Measurements from ENCODE around the gene SUGCT.
"Not testable (repeated sequence)": the region's sequence is repeated elsewhere in the genome, so short reads cannot be mapped to it uniquely, and the experiment has no call there.

SUGCT gene

DNA sequence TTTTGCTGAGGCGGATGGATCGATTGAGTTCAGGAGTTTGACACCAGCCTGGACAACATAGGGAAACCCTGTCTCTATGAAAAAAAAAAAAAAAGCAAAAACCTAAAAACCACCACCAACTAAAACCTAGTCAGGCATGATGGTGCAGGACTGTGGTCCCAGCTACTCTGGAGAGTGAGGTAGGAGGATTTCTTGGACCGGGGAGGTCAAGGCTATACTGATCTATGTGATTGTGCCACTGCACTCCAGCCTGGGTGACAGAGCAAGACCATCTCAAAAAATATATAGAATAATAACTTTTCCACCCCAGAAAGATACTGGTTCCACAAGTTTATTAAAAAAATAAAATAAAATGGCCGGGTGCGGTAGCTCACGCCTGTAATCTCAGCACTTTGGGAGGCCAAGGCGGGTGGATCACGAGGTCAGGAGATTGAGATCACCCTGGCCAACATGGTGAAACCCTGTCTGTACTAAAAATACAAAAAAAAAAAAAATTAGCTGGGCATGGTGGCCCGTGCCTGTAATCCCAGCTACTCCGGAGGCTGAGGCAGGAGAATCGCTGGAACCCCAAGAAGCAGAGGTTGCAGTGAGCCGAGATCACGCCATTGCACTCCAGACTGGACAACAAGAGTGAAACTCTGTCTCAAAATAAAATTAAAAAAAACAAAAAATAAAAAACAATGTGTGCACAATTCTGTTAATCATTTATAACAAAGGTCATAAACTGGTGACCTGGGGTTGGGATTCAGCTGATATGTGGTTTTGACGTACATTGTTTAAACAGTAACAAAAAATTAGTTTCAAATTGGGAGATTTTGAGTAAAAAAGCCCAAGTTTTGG, 12.5 kb upstream of the SUGCT start:
- H3K27ac Mint-ChIP-seq, H3K27me3 Mint-ChIP-seq, H3K36me3 Mint-ChIP-seq, H3K9me3 Mint-ChIP-seq, ATAC-seq, H3K4me3 Mint-ChIP-seq, H3K4me1 Mint-ChIP-seq: not testable (repeated sequence)

DNA sequence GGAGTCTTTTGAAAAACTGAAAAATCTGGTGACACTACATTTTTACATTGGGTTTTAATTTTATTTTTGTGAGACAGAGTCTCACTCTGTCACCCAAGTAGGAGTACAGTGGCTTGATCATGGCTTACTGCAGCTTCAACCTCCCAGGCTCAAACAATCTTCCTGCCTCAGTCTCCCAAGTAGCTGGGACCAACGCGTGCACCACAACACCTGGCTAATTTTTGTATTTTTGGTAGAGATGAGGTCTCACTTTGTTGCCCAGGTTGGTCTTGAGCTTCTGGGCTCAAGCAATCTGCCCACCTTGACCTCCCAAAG, 11.9 kb upstream of the SUGCT start:
- Mint-ChIP-seq H3K4me3 (no peak overlapping the region), H3K9me3 (no peaks in the 10 kb centered on the region), H3K27ac (no peak overlapping the region), H3K27me3 (no peaks in the 10 kb centered on the region), H3K4me1 (peaks cover 4% of the 10 kb centered on the region), H3K36me3 (peaks cover 5% of the 10 kb centered on the region)
- ATAC-seq = no peak

DNA sequence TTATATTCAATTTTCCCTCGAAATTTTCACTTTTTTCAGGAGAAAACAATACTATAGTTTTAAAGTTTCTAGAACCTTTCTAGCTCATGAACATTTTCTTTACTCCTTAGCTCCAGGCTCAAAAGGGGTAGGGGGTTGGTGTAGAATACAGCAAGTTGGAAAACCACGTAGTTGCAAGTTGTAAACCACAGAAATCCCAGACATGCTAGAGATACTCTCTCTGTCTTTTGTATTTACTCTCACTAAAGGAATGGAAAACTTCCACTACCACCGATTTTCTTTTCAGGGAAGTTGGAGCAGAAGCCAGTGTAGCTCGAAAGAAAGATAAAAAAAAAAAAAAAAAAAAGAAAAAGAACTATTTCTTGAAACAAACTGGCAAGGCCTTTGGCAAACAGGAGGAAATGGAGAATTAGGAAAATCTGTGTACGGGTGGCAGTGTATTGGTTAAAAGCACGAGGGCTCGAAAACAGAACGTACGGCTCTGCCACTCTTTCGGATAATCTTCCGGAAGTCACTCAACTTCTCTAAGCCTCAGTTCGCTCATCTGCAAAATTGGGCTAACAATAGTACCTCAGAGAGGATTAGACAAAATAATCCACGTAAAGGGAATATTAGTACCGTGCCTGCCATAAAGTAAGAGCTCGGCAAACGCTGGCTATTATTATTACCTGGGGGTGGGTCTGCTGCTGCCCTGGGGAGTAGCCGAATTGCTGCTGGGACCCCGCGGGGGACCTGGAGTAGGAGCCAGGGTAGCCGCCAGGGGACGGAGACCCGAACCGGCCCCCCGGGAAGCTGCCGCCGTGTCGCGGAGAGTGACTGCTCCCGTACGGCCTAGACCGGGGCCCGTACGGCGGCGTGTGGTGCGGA, 1.0 kb upstream of the SUGCT start:
- peak overlapping the region; percentile 95 for H3K4me3 Mint-ChIP-seq
- peak overlapping the region; percentile 94 for H3K27ac Mint-ChIP-seq
- peaks cover 40% of the 10 kb centered on the region for H3K4me1 Mint-ChIP-seq
- H3K9me3 Mint-ChIP-seq = no peaks in the 10 kb centered on the region
- ATAC-seq = peak; percentile 1
- H3K27me3 Mint-ChIP-seq = no peaks in the 10 kb centered on the region
- H3K36me3 Mint-ChIP-seq = no peaks in the 10 kb centered on the region

DNA sequence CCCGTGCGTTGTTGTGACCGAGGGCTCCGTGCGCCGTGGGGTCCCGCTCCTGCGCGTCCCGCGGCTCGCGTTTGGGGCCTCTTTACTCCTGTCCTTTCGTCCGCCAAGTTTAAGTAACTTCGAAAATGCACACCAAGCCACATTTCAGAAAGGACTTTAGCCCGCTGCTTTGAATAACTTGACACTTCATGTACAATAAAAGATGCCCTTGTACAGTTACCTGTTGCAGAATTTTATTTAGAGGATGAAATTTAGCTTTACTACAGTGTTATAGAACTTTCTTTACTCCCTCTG, 459 bp downstream of the SUGCT start:
- Mint-ChIP-seq H3K9me3 (no peaks in the 10 kb centered on the region), H3K27me3 (no peaks in the 10 kb centered on the region), H3K36me3 (no peaks in the 10 kb centered on the region), H3K4me3 (peak overlapping the region; percentile 95), H3K27ac (peak overlapping the region; percentile 94), H3K4me1 (peaks cover 31% of the 10 kb centered on the region)
- ATAC-seq = no peak

DNA sequence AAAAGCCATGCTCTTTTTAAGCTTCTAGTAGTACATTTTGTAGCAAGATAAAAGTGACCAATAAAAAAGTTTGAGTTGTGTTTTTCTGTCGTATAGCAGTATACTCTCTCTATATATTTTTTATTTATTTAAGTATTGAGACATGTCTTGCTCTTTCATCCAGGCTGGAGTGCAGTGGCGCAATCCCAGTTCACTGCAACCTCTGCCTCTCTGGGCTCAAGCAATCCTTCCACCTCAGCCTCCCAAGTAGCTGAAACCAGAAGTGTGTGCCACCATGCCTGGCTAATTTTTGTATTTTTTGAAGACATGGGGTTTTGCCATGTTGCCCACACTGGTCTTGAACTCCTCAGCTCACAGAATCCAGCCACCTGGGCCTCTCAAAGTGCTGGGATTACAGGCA, 2.8 kb downstream of the SUGCT start:
- H3K9me3 Mint-ChIP-seq = no peaks in the 10 kb centered on the region
- no peaks in the 10 kb centered on the region for H3K27me3 Mint-ChIP-seq
- H3K36me3 Mint-ChIP-seq = no peaks in the 10 kb centered on the region
- ATAC-seq = no peak
- no peak overlapping the region for H3K27ac Mint-ChIP-seq
- no peak overlapping the region for H3K4me3 Mint-ChIP-seq
- peaks cover 17% of the 10 kb centered on the region for H3K4me1 Mint-ChIP-seq

DNA sequence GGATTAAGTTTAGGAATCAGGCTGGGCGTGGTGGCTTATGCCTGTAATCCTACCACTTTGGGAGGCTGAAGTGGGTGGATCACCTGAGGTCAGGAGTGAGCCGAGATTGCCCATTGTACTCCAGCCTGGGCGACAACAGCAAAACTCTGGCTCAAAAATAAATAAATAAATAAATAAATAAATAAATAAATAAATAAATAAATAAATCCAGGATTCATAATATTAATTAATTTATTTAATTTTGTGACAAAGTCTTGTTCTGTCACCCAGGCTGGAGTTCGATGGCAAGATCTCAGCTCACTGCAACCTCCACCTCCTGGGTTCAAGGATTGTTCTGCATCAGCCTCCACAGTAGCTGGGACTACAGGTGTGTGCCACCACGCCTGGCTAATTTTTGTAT, 4.2 kb downstream of the SUGCT start:
- Mint-ChIP-seq H3K27me3 (no peaks in the 10 kb centered on the region), H3K4me3 (no peak overlapping the region), H3K4me1 (peaks cover 7% of the 10 kb centered on the region), H3K36me3 (no peaks in the 10 kb centered on the region), H3K9me3 (no peaks in the 10 kb centered on the region), H3K27ac (no peak overlapping the region)
- no peak for ATAC-seq

DNA sequence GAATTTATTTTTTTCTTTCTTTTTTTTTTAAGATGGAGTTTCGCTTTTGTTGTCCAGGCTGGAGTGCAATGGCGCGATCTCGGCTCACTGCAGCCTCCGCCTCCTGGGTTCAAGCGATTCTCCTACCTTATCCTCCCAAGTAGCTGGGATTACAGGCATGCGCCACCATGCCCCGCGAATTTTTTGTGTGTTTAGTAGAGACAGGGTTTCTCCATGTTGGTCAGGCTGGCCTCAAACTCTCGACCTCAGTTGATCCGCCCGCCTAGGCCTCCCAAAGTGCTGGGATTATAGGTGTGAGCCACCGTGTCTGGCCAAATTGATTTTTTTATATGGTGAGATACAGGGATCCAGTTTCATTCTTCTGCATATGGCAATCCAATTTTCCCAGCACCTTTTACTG, 5.1 kb downstream of the SUGCT start:
- H3K4me1 Mint-ChIP-seq, ATAC-seq, H3K27me3 Mint-ChIP-seq, H3K4me3 Mint-ChIP-seq, H3K9me3 Mint-ChIP-seq, H3K36me3 Mint-ChIP-seq, H3K27ac Mint-ChIP-seq: not testable (repeated sequence)

DNA sequence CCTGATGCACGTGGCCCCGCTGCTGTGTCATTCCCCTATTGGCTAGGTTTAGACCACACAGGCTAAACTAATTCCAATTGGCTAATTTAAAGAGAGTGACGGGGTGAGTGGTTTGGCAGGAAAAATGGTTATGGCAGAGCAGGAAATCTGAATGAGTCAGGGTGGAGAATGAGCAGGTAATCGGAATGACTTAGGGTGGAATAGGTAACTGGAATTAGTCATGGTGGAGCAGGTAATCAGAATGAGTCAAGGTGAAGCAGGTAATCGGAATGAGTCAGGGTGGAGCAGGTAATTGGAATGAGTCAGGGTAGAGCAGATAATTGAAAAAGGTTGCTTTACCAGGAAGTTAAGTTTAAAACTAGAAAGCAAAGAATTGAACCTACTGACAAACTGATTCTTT, 7.1 kb downstream of the SUGCT start:
- not testable (repeated sequence) for ATAC-seq, H3K4me1 Mint-ChIP-seq, H3K27me3 Mint-ChIP-seq, H3K9me3 Mint-ChIP-seq, H3K36me3 Mint-ChIP-seq, H3K27ac Mint-ChIP-seq, H3K4me3 Mint-ChIP-seq

DNA sequence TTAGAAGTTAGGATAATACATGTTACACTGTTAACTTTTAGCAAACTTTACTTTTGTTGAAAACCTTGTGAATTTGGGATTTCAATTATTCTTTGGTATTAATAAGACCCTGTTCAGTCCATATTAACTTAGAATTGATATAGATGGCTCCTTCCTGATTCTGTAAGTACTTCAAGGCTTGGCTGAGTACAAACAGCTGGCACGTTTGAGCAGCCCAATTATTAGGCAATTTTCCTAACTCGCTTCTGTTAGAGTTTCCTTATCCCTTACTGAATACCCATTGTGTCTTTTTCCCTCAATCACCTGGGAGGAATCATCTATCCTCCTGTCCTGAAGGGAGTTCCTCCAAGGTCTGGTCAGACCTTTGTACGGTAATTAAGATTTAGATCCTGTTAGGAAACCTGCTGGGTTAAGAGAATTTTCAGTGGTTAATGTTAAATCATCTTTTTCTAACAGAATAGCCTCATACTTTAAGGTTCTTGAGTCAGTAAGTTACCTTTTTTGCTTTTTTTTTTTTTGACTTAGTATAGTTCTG, 10.9 kb downstream of the SUGCT start:
- peaks cover 10% of the 10 kb centered on the region for H3K27me3 Mint-ChIP-seq
- H3K36me3 Mint-ChIP-seq, H3K9me3 Mint-ChIP-seq, ATAC-seq, H3K27ac Mint-ChIP-seq, H3K4me3 Mint-ChIP-seq, H3K4me1 Mint-ChIP-seq: not testable (repeated sequence)

DNA sequence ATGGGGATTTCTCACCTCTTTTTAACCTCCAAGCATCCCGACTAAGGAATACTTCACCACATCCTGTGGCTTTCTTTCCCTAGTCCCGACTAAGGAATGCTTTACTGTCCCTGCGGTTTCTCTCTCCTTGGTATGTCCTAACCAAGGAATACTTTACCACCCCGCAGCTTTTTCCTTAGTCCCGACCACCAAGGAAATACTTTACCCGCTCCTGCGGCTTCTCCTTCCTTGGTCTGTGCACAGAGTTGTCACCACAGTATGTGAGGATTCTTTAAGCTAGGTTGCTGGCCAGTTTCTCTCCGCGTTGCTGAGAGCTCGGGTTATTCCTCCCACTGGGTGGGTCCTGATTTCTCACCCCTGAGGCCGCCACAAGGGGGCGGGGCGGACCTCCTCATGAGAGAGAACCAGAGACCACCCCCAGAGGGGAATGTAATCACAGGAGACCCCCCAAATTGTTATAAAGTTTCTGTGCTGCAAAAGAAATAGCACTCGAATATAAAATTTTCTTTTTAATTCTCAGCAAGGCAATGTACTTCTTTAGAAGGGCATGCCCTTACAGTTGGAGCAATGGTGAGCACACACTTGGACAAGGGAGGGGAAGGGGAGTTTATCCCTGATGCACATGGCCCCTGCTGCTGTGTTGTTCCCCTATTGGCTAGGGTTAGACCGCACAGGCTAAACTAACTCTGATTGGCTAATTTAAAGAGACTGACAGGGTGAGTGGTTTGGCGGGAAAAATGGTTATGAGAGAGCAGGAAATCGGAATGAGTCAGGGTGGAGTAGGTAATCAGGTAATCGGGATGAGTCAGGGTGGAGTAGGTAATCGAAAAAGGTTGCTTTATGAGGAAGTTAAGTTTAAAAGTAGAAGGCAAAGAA, 12.8 kb downstream of the SUGCT start:
- H3K27me3 Mint-ChIP-seq = peaks cover 10% of the 10 kb centered on the region
- peaks cover 6% of the 10 kb centered on the region for H3K36me3 Mint-ChIP-seq
- H3K27ac Mint-ChIP-seq = no peak overlapping the region
- no peak overlapping the region for H3K4me3 Mint-ChIP-seq
- peaks cover 4% of the 10 kb centered on the region for H3K9me3 Mint-ChIP-seq
- no peak for ATAC-seq
- H3K4me1 Mint-ChIP-seq = no peaks in the 10 kb centered on the region

DNA sequence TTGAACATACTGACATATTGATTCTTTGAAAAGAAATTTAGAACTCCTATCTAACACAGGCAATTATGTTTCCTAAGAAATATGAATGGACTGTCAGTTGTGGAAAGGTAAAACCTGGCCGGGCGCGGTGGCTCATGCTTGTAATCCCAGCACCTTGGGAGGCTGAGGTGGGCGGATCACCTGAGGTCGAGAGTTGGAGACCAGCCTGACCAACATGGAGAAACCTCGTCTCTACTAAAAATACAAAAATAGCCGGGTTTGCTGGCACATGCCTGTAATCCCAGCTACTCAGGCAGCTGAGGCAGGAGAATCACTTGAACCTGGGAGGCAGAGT, 13.4 kb downstream of the SUGCT start:
- H3K27ac Mint-ChIP-seq, H3K4me1 Mint-ChIP-seq, H3K9me3 Mint-ChIP-seq, H3K36me3 Mint-ChIP-seq, ATAC-seq, H3K4me3 Mint-ChIP-seq: not testable (repeated sequence)
- peaks cover 10% of the 10 kb centered on the region for H3K27me3 Mint-ChIP-seq

DNA sequence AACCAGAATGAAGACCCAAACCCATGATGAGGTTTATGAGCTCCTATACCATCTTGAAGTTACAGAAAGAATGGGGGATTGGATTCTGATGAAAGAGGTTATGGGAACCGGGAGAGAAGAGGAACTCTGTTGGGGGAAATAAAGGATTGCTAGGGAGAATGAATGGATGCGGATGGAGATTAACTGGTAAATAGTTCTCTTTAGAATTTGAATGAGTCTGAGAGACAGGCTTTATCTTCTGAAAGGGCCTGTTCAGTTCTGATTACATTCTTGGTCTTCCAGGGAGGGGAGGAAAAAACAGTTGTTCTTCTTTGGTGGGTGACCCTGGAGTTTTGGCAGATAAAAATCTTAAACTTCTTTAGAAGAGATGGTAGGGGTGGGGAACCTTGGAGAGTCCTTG, 13.9 kb downstream of the SUGCT start:
- Mint-ChIP-seq H3K27ac (no peak overlapping the region), H3K36me3 (peaks cover 6% of the 10 kb centered on the region), H3K27me3 (peaks cover 10% of the 10 kb centered on the region), H3K4me1 (no peaks in the 10 kb centered on the region), H3K4me3 (no peak overlapping the region), H3K9me3 (peaks cover 4% of the 10 kb centered on the region)
- no peak for ATAC-seq

DNA sequence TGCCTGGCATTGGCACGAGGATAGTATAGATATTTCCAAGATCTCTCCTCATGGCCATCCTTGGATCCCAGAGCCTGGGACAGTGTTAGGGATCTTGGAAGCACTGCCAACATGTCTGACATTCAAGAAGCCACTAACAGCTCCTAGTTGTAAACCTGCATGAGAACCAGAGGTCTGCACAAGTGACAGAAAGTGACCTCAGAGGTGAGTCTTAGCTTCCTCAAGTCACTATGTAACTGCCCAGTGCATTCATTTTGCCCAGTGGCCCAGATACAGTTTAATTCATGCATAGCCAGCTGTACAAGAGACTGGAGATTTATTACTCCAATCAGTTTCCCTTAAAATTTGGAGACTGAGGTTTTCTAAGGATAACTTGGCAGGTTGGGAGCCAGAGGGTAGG, 16.7 kb downstream of the SUGCT start:
- peaks cover 4% of the 10 kb centered on the region for H3K9me3 Mint-ChIP-seq
- no peak overlapping the region for H3K27ac Mint-ChIP-seq
- H3K4me1 Mint-ChIP-seq = no peaks in the 10 kb centered on the region
- peaks cover 6% of the 10 kb centered on the region for H3K36me3 Mint-ChIP-seq
- H3K27me3 Mint-ChIP-seq = peaks cover 9% of the 10 kb centered on the region
- no peak overlapping the region for H3K4me3 Mint-ChIP-seq
- no peak for ATAC-seq

DNA sequence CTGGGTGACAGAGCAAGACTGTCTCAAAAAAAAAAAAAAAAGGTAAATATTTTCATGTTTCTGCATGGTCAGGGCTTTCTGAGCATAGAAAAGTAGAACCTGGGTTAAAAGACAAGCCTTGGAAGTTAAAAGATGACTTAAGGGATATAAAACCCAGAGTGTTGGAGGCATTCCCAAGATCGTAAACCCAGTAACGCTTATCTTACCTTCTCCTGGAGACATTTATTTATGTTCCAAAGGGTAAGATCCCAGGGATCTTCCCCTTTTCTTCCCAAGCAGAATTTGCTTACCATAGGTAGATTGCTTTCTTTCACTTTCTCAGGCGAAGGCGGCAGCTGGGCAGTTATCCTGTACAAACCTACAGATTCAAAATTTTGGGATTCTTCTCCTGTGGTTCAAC, 22.2 kb downstream of the SUGCT start:
- Mint-ChIP-seq H3K27ac (no peak overlapping the region), H3K36me3 (no peaks in the 10 kb centered on the region), H3K27me3 (no peaks in the 10 kb centered on the region), H3K4me1 (no peaks in the 10 kb centered on the region), H3K9me3 (no peaks in the 10 kb centered on the region), H3K4me3 (no peak overlapping the region)
- no peak for ATAC-seq

DNA sequence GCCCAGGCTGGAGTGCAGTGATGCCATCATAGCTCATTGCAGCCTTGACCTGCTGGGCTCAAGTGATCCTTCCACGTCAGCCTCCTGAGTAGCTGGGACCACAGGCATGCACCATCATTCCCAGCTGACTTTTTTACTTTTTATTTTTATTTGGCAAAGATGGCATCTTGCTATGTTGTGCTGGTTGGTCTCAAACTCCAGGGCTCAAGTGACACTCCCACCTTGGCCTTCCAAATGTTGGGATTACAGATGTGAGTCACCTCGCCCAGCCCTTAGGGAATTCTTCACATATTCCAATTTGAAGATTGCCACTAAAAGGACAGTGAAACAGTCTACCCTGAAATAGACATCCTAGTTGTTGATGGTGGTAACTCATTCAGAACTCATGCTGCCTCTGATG, 27.7 kb downstream of the SUGCT start:
- H3K27ac Mint-ChIP-seq = no peak overlapping the region
- ATAC-seq = no peak
- no peaks in the 10 kb centered on the region for H3K36me3 Mint-ChIP-seq

More for the DNA sequence above, 27.7 kb downstream of the SUGCT start:
- Mint-ChIP-seq H3K9me3 (no peaks in the 10 kb centered on the region), H3K4me3 (no peak overlapping the region), H3K27me3 (no peaks in the 10 kb centered on the region), H3K4me1 (no peaks in the 10 kb centered on the region)
